GM10847 (cell line): ENCODE results near the gene FRK.

Experiments
- POLR2A ChIP-seq: IDR thresholded peaks from 2 replicates; pipeline ENCODE4 v1.6.1; 2011; ENCODE audit not compliant: insufficient read length; ENCODE audit errors: extremely low read depth

The FRK gene

GRCh38 chr6:116060572-116061283 lies at the start of gene FRK:
Gene FRK, minus strand, starts transcription at chr6:116060891. Its CDS starts 580 bp downstream, at chr6:116060311.
- no peak for TF ChIP-seq POLR2A

- no peak for TF ChIP-seq POLR2A
Observed at GRCh38 chr6:116108836-116109235, 48.1 kb upstream of the FRK start.

DNA sequence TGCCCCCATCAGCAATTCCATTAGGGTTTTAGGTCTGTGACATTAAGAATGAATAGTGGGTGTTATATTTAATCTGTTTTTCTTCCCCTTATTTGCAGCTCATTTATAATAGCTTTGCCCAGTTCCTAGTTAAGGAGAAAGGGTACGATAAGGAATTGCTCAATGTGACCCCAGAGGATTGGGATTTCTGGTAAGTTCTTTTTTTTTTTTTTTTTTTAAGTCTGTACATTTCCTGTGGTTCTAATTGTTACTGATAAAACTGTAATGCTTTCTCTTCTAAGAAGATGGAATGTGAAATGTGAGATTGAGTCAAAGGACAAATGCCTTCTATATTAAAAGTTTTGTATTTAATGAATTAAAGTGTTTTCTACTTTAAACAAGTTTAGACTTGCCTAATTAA lies 45.5 kb upstream of the FRK start:
- no peak for TF ChIP-seq POLR2A

DNA sequence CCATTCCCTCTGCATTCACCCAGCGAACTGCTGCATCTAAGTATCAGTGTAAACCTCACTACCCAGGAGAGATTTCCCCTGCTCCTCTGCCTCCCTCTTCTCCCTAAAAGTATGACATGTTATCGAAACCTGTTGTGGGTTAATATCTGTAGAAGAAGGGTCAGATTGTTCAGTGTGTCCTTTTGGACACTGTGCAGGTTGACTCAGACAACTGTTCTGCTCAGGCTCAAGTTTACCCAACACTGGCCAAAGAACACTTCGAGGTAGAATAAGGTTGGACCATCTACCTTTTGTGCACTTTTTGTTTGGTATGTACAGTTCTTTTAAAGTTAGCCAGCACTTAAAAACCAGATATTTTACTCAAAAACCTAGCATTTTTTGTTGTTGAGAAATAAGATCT lies 44.6 kb upstream of the FRK start:
- TF ChIP-seq POLR2A = no peak

DNA sequence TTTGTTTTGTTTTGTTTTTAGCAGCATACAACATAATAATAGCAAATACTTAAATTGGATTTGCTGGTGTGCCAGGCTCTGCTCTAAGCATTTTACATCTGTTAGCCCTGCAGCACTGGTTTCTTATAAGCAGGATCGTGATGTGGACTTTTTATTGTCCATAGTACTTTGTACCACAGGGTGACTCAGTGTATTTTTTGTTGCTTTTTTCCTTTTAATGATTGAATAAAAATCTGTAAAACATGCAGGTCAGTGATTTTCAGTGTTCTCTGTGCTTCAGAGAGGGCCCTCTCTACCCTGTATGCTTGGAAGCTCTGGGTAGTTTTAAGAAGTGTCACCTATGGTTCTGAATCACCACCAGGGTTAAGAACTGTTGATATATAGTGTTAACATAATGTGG lies 43.9 kb upstream of the FRK start:
- no peak for TF ChIP-seq POLR2A

- no peak for TF ChIP-seq POLR2A
Observed at GRCh38 chr6:116102873-116103272, 42.2 kb upstream of the FRK start.

GRCh38 chr6:116101790-116102189 lies 41.1 kb upstream of the FRK start:
- no peak for TF ChIP-seq POLR2A

- no peak for TF ChIP-seq POLR2A
Observed at GRCh38 chr6:116101302-116101718, 40.6 kb upstream of the FRK start.

DNA sequence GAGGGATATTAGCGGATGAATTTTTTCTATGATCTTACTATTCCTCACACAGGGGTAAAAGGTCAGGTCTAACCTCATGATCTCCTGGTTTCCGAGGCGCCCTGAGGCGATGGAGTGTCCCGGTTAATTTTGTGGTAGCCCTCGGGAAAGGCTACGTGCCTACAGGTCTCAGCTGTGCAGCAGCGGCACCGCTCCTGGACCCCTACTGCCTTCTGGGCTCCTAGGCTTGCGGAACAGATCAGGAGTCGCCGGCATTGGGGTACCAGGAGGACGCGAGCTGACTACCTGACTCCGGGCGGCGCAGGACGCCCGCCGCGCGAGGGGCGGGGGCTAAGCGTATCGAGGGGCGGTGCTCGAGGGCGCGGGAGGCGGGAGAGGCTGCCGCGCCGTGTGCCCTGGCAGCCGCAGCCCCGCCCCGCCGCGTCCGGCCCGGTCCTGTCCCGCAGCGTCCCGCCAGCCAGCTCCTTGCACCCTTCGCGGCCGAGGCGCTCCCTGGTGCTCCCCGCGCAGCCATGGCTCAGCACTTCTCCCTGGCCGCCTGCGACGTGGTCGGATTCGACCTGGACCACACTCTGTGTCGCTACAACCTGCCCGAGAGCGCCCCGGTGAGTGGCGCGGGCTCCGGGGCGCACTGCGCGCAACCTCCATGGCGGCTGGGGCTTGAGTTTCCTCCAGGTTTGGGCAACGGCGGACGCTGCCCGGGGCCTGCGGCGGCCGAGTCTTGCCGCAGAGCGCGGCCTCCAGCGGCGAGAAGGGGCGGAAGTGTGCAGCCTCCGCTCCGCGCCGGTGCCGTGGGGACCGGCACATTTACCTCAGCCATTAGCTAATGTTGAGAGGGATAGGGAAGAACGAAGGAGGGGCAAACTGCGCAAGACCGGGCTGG lies 40.0 kb upstream of the FRK start, which contains the start of gene NT5DC1:
TSS of gene NT5DC1 (plus strand) at position 435 of the 883 bp plus-strand sequence. CDS start at position 513, 78 bp downstream.
- TF ChIP-seq POLR2A = peak; percentile 88

DNA sequence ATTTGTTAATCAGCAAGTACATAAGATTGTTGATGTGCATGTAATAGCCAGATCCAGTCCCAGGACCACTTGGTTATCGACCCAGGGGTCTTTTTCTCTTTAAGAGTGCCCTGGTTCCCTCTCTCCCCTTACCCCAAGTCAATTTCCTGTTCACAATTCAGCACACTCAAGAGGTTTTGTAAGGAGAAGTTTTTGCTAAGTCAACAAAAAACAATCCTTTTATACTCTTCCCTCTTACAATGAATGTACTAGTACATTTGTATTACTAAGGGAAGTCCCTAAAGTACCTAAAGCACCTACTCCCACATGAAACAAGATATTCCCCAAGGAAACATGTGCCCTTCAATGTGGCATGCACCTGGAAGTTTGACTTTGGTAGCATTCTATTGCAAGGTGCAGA lies 38.3 kb upstream of the FRK start:
- no peak for TF ChIP-seq POLR2A

- TF ChIP-seq POLR2A = no peak
Observed at GRCh38 chr6:116096979-116097816, 36.5 kb upstream of the FRK start.

DNA sequence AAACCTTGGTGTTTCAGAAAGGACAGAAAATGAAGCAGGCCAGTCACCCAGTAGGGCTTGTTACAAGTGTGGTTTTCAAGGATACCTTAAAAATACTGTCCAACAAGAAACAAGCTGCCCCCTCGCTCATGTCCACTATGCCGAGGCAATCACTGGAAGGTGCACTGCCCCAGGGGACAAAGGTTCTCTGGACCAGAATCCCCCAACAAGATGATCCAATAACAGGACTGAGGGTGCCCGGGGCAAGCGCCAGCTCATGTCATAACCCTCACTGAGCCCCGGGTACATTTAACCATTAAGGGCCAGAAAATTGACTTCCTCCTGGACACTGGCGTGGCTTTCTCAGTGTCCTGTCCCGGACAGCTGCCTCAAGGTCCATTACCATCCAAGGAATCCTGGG lies 33.4 kb upstream of the FRK start:
- TF ChIP-seq POLR2A = no peak

DNA sequence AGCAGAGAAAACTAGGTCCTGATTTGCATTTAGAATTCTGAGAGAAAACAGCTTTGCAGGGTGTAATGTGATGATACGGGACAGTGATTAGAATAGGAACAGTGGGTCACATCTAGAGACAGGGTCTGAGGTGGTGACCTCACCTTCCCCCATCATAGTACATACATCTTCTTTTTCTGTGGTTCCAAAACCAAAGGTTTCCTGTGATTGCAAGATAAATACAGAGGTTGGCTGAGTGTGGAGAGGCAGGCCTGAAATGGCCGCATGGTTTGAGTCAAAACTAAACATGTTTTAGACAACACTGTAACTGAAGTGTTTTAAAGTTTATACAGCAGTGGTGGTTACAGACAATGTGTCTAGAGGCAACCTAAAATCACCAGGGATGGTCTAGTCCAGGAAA lies 29.6 kb upstream of the FRK start:
- TF ChIP-seq POLR2A = no peak

- TF ChIP-seq POLR2A = no peak
Observed at GRCh38 chr6:116088946-116089345, 28.3 kb upstream of the FRK start.

GRCh38 chr6:116087437-116088027 lies 26.8 kb upstream of the FRK start:
- TF ChIP-seq POLR2A = no peak
